Measurements from ENCODE around the gene ATOH8.

Gene ATOH8

DNA sequence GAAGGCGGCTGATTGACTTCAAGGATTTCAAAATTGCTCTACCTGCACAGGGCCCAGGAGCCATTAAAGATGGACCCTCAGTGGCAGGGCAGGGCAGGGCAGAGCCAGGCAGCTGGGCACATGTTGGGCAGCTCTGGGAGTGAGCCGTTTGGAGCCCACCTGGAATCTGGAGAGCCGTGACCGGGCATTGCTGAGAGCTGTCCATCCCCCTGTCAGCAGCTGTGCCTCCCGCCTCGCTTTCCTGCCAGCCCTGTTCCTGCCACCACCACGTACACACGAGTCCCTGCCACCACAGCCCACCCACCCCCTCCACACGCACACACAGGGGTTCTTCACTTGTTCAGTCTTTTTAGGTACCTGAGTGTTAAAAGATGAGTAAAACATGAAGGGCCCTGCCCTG, 22.9 kb downstream of the ATOH8 start:
- in situ Hi-C loops (cut with HindIII; ENCODE audit: low pct_ligation_motif_present, low sequenced_read_pairs), result no loop called here
- H3K36me3 ChIP-seq (replicated peaks), result no peaks in the 10 kb centered on the region
- TF ChIP-seq, protein P1, sequence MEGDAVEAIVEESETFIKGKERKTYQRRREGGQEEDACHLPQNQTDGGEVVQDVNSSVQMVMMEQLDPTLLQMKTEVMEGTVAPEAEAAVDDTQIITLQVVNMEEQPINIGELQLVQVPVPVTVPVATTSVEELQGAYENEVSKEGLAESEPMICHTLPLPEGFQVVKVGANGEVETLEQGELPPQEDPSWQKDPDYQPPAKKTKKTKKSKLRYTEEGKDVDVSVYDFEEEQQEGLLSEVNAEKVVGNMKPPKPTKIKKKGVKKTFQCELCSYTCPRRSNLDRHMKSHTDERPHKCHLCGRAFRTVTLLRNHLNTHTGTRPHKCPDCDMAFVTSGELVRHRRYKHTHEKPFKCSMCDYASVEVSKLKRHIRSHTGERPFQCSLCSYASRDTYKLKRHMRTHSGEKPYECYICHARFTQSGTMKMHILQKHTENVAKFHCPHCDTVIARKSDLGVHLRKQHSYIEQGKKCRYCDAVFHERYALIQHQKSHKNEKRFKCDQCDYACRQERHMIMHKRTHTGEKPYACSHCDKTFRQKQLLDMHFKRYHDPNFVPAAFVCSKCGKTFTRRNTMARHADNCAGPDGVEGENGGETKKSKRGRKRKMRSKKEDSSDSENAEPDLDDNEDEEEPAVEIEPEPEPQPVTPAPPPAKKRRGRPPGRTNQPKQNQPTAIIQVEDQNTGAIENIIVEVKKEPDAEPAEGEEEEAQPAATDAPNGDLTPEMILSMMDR (IDR thresholded peaks at IDR 0.05; ENCODE audit: low read depth, low read length, missing control alignments), result no peak
- no peak overlapping the region for H3K4me3 ChIP-seq (ENCODE audit: low read depth, low read length)
- H3K27ac ChIP-seq, result no peak overlapping the region
- no peak for DNase-seq
- H3K27me3 ChIP-seq (replicated peaks), result no peaks in the 10 kb centered on the region

DNA sequence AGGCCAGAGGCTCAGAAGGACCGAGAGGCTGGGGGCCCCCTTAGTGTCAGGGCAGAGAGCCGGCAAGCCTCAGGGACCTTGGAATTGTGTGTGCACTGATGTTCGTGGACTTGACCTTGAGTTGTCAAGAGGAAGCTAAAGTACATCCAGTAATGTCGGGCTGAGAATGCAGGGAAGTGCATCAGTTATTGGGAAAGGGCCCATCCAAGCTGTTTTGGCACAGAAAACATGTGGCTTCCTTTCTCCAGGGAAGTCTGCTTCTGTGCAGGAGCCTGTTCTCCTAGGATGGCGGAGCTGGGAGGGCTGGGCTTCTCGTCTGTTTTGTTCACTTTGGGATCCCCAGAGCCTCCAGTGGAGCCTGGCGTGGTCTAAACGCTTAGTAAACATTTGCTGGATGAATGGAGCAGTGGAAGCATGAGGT, 23.7 kb downstream of the ATOH8 start:
- no peak overlapping the region for H3K27ac ChIP-seq
- TF ChIP-seq, protein P1 (IDR thresholded peaks at IDR 0.05; ENCODE audit: low read depth, low read length, missing control alignments), result no peak
- no peaks in the 10 kb centered on the region for H3K36me3 ChIP-seq (replicated peaks)
- H3K27me3 ChIP-seq (replicated peaks), result no peaks in the 10 kb centered on the region
- no peak for DNase-seq
- in situ Hi-C loops (cut with HindIII; ENCODE audit: low pct_ligation_motif_present, low sequenced_read_pairs), result no loop called here
- H3K4me3 ChIP-seq (ENCODE audit: low read depth, low read length), result no peak overlapping the region

DNA sequence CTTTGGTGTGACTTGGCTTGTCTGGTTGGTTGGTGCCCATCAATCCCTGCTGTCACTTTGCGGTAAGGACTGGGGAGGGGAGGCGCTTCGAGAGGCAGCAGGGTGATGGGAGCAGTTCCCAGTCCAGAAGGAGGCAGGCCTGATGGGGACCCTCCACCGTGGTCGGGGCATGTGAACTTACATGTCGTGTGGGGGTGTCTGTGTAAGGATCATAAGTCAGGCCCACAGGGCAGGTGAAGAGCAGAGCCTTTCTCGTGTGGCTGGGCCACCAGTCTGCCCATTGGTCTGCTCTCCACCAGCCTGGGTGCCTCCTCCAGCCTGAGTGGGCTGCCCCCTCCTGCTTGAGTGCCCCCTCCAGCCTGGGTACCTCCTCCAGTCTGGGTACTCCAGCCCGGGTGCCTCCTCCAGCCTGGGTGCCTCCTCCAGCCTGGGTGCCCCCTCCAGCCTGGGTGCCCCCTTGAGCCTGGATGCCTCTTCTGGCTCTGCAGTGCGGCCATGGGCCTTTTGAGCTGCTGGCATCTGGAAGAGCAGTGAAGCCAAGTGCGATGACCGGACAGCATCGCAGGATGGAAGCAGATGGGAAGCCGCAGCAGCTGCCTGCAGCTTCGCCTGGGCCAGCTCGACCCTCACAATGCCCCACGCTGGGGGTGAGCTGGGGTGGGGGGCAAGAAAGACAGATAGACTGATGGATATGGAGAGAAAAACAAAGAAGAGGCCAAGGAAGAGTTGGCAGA, 25.0 kb downstream of the ATOH8 start:
- Histone ChIP-seq H3K27me3 (replicated peaks) (no peaks in the 10 kb centered on the region), H3K27ac (no peak overlapping the region)

DNA sequence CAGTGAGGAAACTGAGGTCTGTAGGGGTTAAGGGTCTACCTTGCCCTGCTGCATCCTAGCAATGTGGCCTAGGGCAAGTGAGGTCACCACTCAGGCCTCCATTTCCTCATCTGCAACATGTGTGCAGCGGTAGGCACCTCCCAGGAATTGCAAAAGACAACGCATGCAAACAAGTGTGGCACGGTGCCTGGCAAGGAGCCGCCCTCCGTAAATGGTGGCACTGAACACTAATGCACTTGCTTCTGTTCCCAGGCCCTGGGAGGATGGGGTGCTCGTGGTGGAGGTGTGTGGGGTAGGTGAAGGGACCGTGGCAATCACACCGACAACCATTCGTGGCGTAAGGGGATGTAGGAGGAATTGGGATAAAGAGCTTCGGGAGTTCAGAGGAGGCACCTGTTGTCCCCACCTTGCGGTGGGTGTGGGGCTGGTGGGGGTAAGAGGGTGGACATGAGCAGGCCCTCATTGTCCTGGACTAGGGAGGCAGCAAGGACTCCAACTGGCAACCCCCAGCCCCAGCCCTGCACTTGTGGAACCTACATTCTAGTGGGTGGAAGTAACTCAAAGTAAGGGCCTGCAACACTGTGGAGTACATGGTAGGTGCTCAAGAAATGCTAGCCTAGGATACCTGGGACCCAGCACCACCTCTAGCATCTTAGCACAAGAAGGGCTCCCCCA, 26.0 kb downstream of the ATOH8 start:
- in situ Hi-C loops (cut with HindIII; ENCODE audit: low pct_ligation_motif_present, low sequenced_read_pairs), result no loop called here
- TF ChIP-seq, protein P1 (IDR thresholded peaks at IDR 0.05; ENCODE audit: low read depth, low read length, missing control alignments), result no peak
- Histone ChIP-seq H3K36me3 (replicated peaks) (no peaks in the 10 kb centered on the region), H3K27me3 (replicated peaks) (no peaks in the 10 kb centered on the region), H3K4me3 (ENCODE audit: low read depth, low read length) (no peak overlapping the region), H3K27ac (no peak overlapping the region)
- no peak for DNase-seq

More for the DNA sequence above, 25.0 kb downstream of the ATOH8 start:
- Histone ChIP-seq H3K36me3 (replicated peaks) (no peaks in the 10 kb centered on the region), H3K4me3 (ENCODE audit: low read depth, low read length) (no peak overlapping the region)
- DNase-seq, result no peak
- TF ChIP-seq, protein P1 (IDR thresholded peaks at IDR 0.05; ENCODE audit: low read depth, low read length, missing control alignments), result no peak
- in situ Hi-C loops (cut with HindIII; ENCODE audit: low pct_ligation_motif_present, low sequenced_read_pairs), result no loop called here

DNA sequence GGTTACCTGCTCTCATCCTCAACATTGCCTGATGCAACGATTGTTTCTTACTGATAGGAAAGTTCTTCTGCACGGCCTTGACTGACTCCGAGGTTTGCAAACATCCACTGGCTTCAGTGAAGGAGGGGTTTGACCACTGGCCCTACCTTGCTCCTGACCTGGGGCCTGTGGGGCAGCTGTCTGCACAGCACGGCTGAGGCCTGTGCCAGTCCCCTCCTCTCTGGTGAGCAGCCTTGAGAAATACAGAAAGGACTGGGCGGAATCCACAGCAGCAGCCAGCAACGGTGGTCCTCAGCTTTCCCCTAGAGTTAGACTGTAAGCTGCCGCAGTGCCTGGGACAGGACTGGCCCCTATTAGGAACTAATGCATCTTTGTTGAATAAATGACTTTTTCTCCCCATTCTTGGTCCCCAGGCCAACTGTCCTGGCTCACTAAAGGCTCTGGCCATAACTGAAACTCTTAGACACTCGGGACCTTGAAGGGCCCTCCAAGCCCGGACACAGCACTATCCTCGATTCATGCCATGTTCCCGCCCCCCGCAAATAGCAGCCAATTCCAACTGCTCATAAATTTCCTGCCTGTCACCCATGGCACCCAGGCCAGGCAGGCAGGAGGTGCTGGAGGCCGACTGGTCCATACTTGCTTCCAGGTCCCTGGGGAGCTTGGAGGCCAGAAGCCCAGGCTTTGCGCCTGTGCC, 26.7 kb downstream of the ATOH8 start:
- H3K27ac ChIP-seq, result no peak overlapping the region
- no peak overlapping the region for H3K4me3 ChIP-seq (ENCODE audit: low read depth, low read length)
- in situ Hi-C loops (cut with HindIII; ENCODE audit: low pct_ligation_motif_present, low sequenced_read_pairs), result no loop called here
- TF ChIP-seq, protein P1 (IDR thresholded peaks at IDR 0.05; ENCODE audit: low read depth, low read length, missing control alignments), result no peak
- no peaks in the 10 kb centered on the region for H3K27me3 ChIP-seq (replicated peaks)
- no peak for DNase-seq
- H3K36me3 ChIP-seq (replicated peaks), result no peaks in the 10 kb centered on the region
